Vagina (tissue), 2 donors: Measurements from ENCODE around the gene RPL10A. TPM values are rescaled to one million over a fixed set of nuclear protein-coding genes. Genes with fewer than 3 reads are reported as not detected.
"Not testable (repeated sequence)": the region's sequence is repeated elsewhere in the genome, so short reads cannot be mapped to it uniquely, and the experiment has no call there.

Experiments used
- DNase-seq, 2 donors: peaks; one replicate each; pipeline ENCODE4 v3.0.0-alpha.2; 2017; ENCODE audit errors: extremely low spot score in 2 of 2
- H3K27ac ChIP-seq: fragments of 200-600 bp; sonication (generic); one replicate; pipeline ENCODE4 v1.5.1; 2019
- H3K27me3 ChIP-seq: fragments of 200-600 bp; sonication (generic); one replicate; pipeline ENCODE4 v1.5.1; 2019
- H3K36me3 ChIP-seq, 2 donors: fragments of 200-600 bp; sonication (generic); one replicate each; pipeline ENCODE4 v1.5.1; 2017 to 2019
- H3K4me1 ChIP-seq: fragments of 200-600 bp; sonication (generic); one replicate; pipeline ENCODE4 v1.5.1; 2019
- H3K4me3 ChIP-seq, 2 donors: fragments of 200-600 bp; sonication (generic); 1 replicate in 1 of 2; 2 replicates in 1 of 2; pipeline ENCODE4 v1.5.1; 2016 to 2019
- H3K9me3 ChIP-seq: fragments of 200-600 bp; sonication (generic); one replicate; pipeline ENCODE4 v1.5.1; 2019
- CTCF ChIP-seq, 3 experiments: fragments of 450-650 bp in 2 of 3; fragments of 200-600 bp in 1 of 3; sonication (generic) in 1 of 3; IDR thresholded peaks; one replicate each; pipeline ENCODE4 v1.5.1; 2017 to 2019; ENCODE audit warnings: antibody characterized with exemption in 3 of 3, mild to moderate bottlenecking in 2 of 3, moderate library complexity in 2 of 3
- POLR2A ChIP-seq, 2 donors: fragments of 450-650 bp; IDR thresholded peaks; one replicate each; pipeline ENCODE4 v1.6.1; 2017; ENCODE audit warnings: antibody characterized with exemption in 2 of 2, mild to moderate bottlenecking in 2 of 2, moderate library complexity in 2 of 2
- POLR2AphosphoS5 ChIP-seq, 2 donors: sonication (generic); formaldehyde crosslinking; IDR thresholded peaks; one replicate each; pipeline ENCODE4 v1.9.0; 2017; ENCODE audit warnings: antibody characterized with exemption in 2 of 2, mild to moderate bottlenecking in 2 of 2, low read depth in 1 of 2; ENCODE audit not compliant: insufficient read depth in 1 of 2
- intact Hi-C: fragments of 100-400 bp; cut with DNase I; formaldehyde crosslinking; loops from one replicate; pipeline ENCODE4 v1.15.1; 2023
- total RNA-seq: library from RNA; depleted of rRNA; stranded (reverse); fragments of >200 nt; gene quantifications from one replicate; pipeline ENCODE4 v1.2.3, GENCODE V29; 2016

Gene RPL10A
- total RNA-seq, 1 donor from 2014 or later: 2,013 TPM

- Histone ChIP-seq H3K9me3 (no peaks in the 10 kb centered on the region), H3K27me3 (no peaks in the 10 kb centered on the region), H3K36me3 (peaks cover 0 to 34% of the 10 kb centered on the region in 2 donors), H3K27ac (no peak overlapping the region), H3K4me1 (no peaks in the 10 kb centered on the region), H3K4me3 (no peak overlapping the region)
- TF ChIP-seq CTCF (IDR thresholded peaks at IDR 0.05) (no peak), POLR2AphosphoS5 (IDR thresholded peaks at IDR 0.05; ENCODE audit: insufficient read depth in 1 of 2, low read depth in 1 of 2) (no peak), POLR2A (IDR thresholded peaks at IDR 0.05) (no peak)
- DNase-seq: no peak
- intact Hi-C loops: no loop called here
These were observed 40.8 kb upstream of the RPL10A start for GRCh38 chr6:35427435-35427834.

- H3K36me3 ChIP-seq: peaks cover 0 to 34% of the 10 kb centered on the region in 2 donors
- no peak overlapping the region for H3K4me3 ChIP-seq
- no peaks in the 10 kb centered on the region for H3K4me1 ChIP-seq
- H3K27ac ChIP-seq: no peak overlapping the region
- intact Hi-C loops: no loop called here
- H3K27me3 ChIP-seq: no peaks in the 10 kb centered on the region
- DNase-seq: no peak
- TF ChIP-seq POLR2A (IDR thresholded peaks at IDR 0.05) (no peak), POLR2AphosphoS5 (IDR thresholded peaks at IDR 0.05; ENCODE audit: insufficient read depth in 1 of 2, low read depth in 1 of 2) (no peak), CTCF (IDR thresholded peaks at IDR 0.05) (no peak)
- no peaks in the 10 kb centered on the region for H3K9me3 ChIP-seq
These were observed 40.3 kb upstream of the RPL10A start for GRCh38 chr6:35427851-35428321.

GRCh38 chr6:35428421-35429149 is 39.6 kb upstream of the RPL10A start:
- H3K27me3 ChIP-seq: no peaks in the 10 kb centered on the region
- no peaks in the 10 kb centered on the region for H3K9me3 ChIP-seq
- no peaks in the 10 kb centered on the region for H3K4me1 ChIP-seq
- TF ChIP-seq POLR2A (IDR thresholded peaks at IDR 0.05) (no peak), CTCF (IDR thresholded peaks at IDR 0.05) (no peak), POLR2AphosphoS5 (IDR thresholded peaks at IDR 0.05; ENCODE audit: insufficient read depth in 1 of 2, low read depth in 1 of 2) (no peak)
- no peak for DNase-seq
- no peak overlapping the region for H3K4me3 ChIP-seq
- intact Hi-C loops: no loop called here
- peaks cover 0 to 33% of the 10 kb centered on the region in 2 donors for H3K36me3 ChIP-seq
- H3K27ac ChIP-seq: no peak overlapping the region

GRCh38 chr6:35429463-35429862 is 38.7 kb upstream of the RPL10A start:
- Histone ChIP-seq H3K27me3 (no peaks in the 10 kb centered on the region), H3K4me1 (no peaks in the 10 kb centered on the region), H3K27ac (no peak overlapping the region), H3K4me3 (no peak overlapping the region), H3K36me3 (peaks cover 0 to 25% of the 10 kb centered on the region in 2 donors), H3K9me3 (no peaks in the 10 kb centered on the region)
- TF ChIP-seq POLR2AphosphoS5 (IDR thresholded peaks at IDR 0.05; ENCODE audit: insufficient read depth in 1 of 2, low read depth in 1 of 2): no peak
- no peak for TF ChIP-seq CTCF (IDR thresholded peaks at IDR 0.05)
- TF ChIP-seq POLR2A (IDR thresholded peaks at IDR 0.05): no peak
- no peak for DNase-seq
- intact Hi-C loops: no loop called here

GRCh38 chr6:35432291-35432690 is 35.9 kb upstream of the RPL10A start:
- Histone ChIP-seq H3K27ac (no peak overlapping the region), H3K36me3 (no peaks in the 10 kb centered on the region), H3K4me1 (no peaks in the 10 kb centered on the region), H3K27me3 (no peaks in the 10 kb centered on the region), H3K4me3 (no peak overlapping the region), H3K9me3 (no peaks in the 10 kb centered on the region)
- TF ChIP-seq POLR2A (IDR thresholded peaks at IDR 0.05) (no peak), POLR2AphosphoS5 (IDR thresholded peaks at IDR 0.05; ENCODE audit: insufficient read depth in 1 of 2, low read depth in 1 of 2) (no peak), CTCF (IDR thresholded peaks at IDR 0.05) (no peak)
- no peak for DNase-seq
- intact Hi-C loops: no loop called here

- intact Hi-C loops, H3K4me3 ChIP-seq, H3K4me1 ChIP-seq, H3K36me3 ChIP-seq, H3K9me3 ChIP-seq, H3K27me3 ChIP-seq, H3K27ac ChIP-seq, DNase-seq: not testable (repeated sequence)
These were observed 35.5 kb upstream of the RPL10A start for GRCh38 chr6:35432702-35433101.
